Lower lobe of right lung (tissue), 2 donors: Measurements from ENCODE around the gene TSACC. TPM values are rescaled to one million over a fixed set of nuclear protein-coding genes. Genes with fewer than 3 reads are reported as not detected.

Experiments
- ATAC-seq, 2 donors: fragments of 200-7000 bp; cut with Tn5 transposase; one replicate each; pipeline ENCODE4 v1.9.1; 2020 to 2022; ENCODE audit warnings: mild to moderate bottlenecking in 2 of 2, moderate library complexity in 2 of 2
- DNase-seq: peaks from one replicate; pipeline ENCODE4 v3.0.0-alpha.2; 2020
- H3K27ac ChIP-seq: fragments of 200-600 bp; one replicate; pipeline ENCODE4 v1.8.0; 2022
- H3K27me3 ChIP-seq: fragments of 200-600 bp; one replicate; pipeline ENCODE4 v1.8.0; 2022; ENCODE audit warnings: low read depth
- H3K36me3 ChIP-seq: fragments of 200-600 bp; one replicate; pipeline ENCODE4 v1.8.0; 2022; ENCODE audit warnings: mild to moderate bottlenecking
- H3K4me1 ChIP-seq: fragments of 200-600 bp; one replicate; pipeline ENCODE4 v1.8.0; 2022
- H3K4me3 ChIP-seq: fragments of 200-600 bp; one replicate; pipeline ENCODE4 v1.8.0; 2022; ENCODE audit warnings: mild to moderate bottlenecking
- H3K9me3 ChIP-seq: fragments of 200-600 bp; one replicate; pipeline ENCODE4 v1.8.0; 2022
- intact Hi-C: fragments of 100-400 bp; cut with DNase I; formaldehyde crosslinking; loops from one replicate; pipeline ENCODE4 v1.11.0; 2022
- total RNA-seq: library from RNA; stranded (reverse); fragmentation: NEBNext Ultra II Directional; extraction: Animal tissue kit (Norgen Biotek cat#: 25700); gene quantifications from one replicate; pipeline ENCODE4 v1.2.1, GENCODE V29; 2021
- TF ChIP-seq, protein P1 (sequence below): fragments of 200-600 bp; IDR thresholded peaks from one replicate; pipeline ENCODE4 v1.8.0; 2022; ENCODE audit warnings: antibody characterized with exemption, mild to moderate bottlenecking
- donor health status: DM: no; HTN: yes; CAD: no; lungs with severe emphysema.

TSACC gene
- total RNA-seq, 1 donor from 2014 or later, result not detected

DNA sequence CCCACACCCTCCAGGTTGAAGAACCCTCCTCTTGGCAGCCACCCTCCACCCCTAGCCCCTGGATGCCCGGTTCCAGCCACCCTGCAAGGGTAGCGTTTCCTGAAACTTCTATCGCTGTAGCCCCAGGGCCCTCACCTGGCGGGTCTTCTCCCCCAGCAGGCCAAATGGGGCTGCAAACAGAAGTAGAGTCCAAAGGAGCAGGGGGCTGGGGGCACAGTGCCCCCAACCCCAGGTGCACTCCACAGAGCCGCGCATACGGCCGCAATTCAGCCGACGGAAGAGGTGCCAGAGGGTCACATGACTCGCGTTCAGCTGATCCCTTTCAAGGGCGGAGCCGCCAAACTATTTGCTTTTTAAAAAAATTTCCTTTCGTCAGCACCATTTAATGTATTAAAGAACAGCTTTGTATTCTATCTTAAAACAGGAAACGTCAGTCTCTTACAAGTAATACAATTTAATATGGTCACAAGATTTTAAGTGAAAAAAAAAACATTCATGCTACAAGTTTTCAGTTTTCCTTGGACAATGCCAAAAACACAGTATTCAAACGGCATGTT is 42.9 kb upstream of the TSACC start, which contains the start of gene GLMP:
Gene GLMP, minus strand, starts transcription at position 289 of the 557 bp plus-strand sequence. Its CDS starts 34 bp downstream, at position 255.
- intact Hi-C loops, result no loop called here
- TF ChIP-seq, protein P1, sequence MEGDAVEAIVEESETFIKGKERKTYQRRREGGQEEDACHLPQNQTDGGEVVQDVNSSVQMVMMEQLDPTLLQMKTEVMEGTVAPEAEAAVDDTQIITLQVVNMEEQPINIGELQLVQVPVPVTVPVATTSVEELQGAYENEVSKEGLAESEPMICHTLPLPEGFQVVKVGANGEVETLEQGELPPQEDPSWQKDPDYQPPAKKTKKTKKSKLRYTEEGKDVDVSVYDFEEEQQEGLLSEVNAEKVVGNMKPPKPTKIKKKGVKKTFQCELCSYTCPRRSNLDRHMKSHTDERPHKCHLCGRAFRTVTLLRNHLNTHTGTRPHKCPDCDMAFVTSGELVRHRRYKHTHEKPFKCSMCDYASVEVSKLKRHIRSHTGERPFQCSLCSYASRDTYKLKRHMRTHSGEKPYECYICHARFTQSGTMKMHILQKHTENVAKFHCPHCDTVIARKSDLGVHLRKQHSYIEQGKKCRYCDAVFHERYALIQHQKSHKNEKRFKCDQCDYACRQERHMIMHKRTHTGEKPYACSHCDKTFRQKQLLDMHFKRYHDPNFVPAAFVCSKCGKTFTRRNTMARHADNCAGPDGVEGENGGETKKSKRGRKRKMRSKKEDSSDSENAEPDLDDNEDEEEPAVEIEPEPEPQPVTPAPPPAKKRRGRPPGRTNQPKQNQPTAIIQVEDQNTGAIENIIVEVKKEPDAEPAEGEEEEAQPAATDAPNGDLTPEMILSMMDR, result no peak

DNA sequence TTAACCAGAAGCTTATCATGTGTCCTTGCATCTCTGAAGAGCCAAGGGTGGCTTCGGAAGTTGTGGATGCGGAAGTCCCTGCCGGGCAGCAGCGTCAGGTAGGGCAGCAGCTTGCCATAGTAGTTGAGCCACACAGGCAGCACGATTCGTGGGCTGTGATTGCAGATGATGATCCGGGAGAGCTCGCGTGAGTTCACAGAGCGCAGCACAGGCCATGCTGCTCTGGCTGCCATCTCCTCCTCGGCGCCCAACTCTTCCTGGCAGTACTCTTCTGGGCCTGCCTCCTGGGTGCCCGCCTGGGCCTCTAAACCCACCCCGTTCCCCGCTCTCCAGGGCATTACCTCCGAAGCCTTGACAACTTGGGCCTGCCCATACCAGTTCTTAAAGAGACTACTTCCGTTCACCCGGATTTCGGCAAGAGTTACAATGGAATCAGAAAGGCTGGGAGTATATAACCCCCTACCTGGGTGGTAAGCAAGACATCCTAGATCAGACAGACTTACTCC is 39.4 kb upstream of the TSACC start, which contains the start of gene VHLL:
Gene VHLL, minus strand, starts transcription at position 456 of the 506 bp plus-strand sequence. Its CDS starts 118 bp downstream, at position 338.
- H3K4me1 ChIP-seq, result peaks cover 16% of the 10 kb centered on the region
- no peak within 1 kb of the TSS for H3K4me3 ChIP-seq
- TF ChIP-seq, protein P1, result no peak
- H3K27me3 ChIP-seq, result no peaks in the 10 kb centered on the region
- no peak within 1 kb of the TSS for H3K27ac ChIP-seq
- no peaks in the 10 kb centered on the region for H3K9me3 ChIP-seq
- intact Hi-C loops, result no loop called here
- ATAC-seq, result no peak
- no peaks in the 10 kb centered on the region for H3K36me3 ChIP-seq
- DNase-seq, result no peak

More for the DNA sequence above, 42.9 kb upstream of the TSACC start, which contains the start of gene GLMP:
- DNase-seq (peak; percentile 79), ATAC-seq (peak; percentile 62 to 74)
- Histone ChIP-seq H3K36me3 (peaks cover 11% of the 10 kb centered on the region), H3K27ac (peak within 1 kb of the TSS; percentile 71), H3K9me3 (no peaks in the 10 kb centered on the region), H3K27me3 (no peaks in the 10 kb centered on the region), H3K4me1 (peaks cover 22% of the 10 kb centered on the region), H3K4me3 (peak within 1 kb of the TSS; percentile 87)

DNA sequence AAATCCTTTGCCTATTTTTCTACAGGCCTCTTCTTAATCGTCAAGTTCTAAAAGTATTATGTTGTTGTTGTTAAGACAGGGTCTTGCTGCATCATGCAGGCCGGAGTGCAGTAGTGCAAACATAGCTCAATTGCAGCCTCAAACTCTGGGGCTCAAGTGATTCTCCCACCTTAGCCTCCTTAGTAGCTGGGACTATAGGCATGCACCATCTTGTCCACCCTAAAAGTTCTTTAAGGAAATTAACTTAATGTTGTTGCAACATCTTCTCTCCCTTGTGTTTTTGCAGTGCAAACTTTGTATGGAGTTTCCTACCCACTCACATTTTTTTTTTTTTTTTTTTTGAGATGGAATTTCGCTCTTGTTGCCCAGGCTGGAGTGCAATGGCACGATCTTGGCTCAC is 35.1 kb upstream of the TSACC start:
- no peaks in the 10 kb centered on the region for H3K27me3 ChIP-seq
- TF ChIP-seq, protein P1, result no peak
- ATAC-seq, result no peak
- H3K36me3 ChIP-seq, result peaks cover 26% of the 10 kb centered on the region
- no peak overlapping the region for H3K4me3 ChIP-seq
- no peaks in the 10 kb centered on the region for H3K9me3 ChIP-seq
- intact Hi-C loops, result no loop called here
- DNase-seq, result no peak
- no peak overlapping the region for H3K27ac ChIP-seq
- no peaks in the 10 kb centered on the region for H3K4me1 ChIP-seq

DNA sequence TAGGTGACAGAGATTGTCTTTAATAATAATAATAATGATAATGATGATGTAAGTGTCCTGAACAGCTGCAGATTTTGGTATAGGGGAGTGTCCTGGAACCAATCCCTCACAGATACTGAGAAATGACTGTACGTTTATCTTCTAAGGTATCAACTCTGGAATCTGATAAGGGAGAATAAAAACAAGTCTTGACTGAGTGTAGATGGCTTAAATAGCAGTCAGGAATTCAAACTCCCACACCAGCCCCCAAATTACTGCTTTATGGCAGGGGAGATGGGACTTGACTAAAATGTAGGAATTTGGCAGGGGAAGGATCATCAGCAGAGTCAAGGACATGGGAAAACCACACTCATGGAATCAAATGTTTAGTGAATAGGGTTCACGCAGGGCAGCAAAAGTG is 33.1 kb upstream of the TSACC start:
- Histone ChIP-seq H3K9me3 (no peaks in the 10 kb centered on the region), H3K36me3 (peaks cover 45% of the 10 kb centered on the region), H3K4me1 (no peaks in the 10 kb centered on the region), H3K4me3 (no peak overlapping the region), H3K27ac (no peak overlapping the region), H3K27me3 (no peaks in the 10 kb centered on the region)
- ATAC-seq, result no peak
- TF ChIP-seq, protein P1, result no peak
- intact Hi-C loops, result no loop called here
- no peak for DNase-seq

DNA sequence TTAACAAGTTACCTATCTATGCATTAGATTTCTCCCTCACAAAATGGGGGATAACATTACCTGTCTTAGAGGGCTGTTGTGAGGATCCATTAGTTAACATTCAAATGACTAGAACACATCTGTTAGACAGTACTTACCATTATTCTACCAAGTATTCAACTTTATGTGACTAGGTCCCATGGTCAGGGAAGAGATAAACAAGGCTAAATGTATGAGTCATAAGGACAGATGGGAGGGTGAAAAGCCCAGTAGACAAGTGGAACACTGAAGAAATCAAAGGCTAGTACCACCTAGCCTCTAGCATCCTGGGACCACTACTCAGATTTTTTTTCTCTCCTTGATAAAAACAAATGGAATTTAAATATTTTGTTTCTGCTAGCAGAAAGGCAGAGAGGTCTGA is 30.2 kb upstream of the TSACC start:
- H3K36me3 ChIP-seq, result peaks cover 74% of the 10 kb centered on the region

More for the DNA sequence above, 30.2 kb upstream of the TSACC start:
- intact Hi-C loops, result no loop called here
- ATAC-seq (no peak), DNase-seq (no peak)
- Histone ChIP-seq H3K27me3 (no peaks in the 10 kb centered on the region), H3K4me3 (no peak overlapping the region), H3K27ac (no peak overlapping the region), H3K4me1 (no peaks in the 10 kb centered on the region), H3K9me3 (no peaks in the 10 kb centered on the region)
- TF ChIP-seq, protein P1, result no peak
